Upper lobe of left lung (tissue), 6 donors: ENCODE data around the gene ZDHHC8. TPM values are rescaled to one million over a fixed set of nuclear protein-coding genes. Genes with fewer than 3 reads are reported as not detected.

Experiments used
- ATAC-seq, 2 donors: fragments of 200-7000 bp; cut with Tn5 transposase; one replicate each; pipeline ENCODE4 v1.9.1; 2022; ENCODE audit warnings: mild to moderate bottlenecking in 2 of 2, moderate library complexity in 2 of 2; ENCODE audit not compliant: low FRiP score in 2 of 2
- DNase-seq, 2 donors: peaks; one replicate each; pipeline ENCODE4 v3.0.0-alpha.2; 2019 to 2020
- H3K27ac ChIP-seq, 4 donors: fragments of 200-600 bp; sonication (generic); one replicate each; pipeline ENCODE4 v1.5.1; 2016 to 2019
- H3K27me3 ChIP-seq, 4 donors: fragments of 200-600 bp; sonication (generic); one replicate each; pipeline ENCODE4 v1.5.1; 2017 to 2019
- H3K36me3 ChIP-seq, 4 donors: fragments of 200-600 bp; sonication (generic); one replicate each; pipeline ENCODE4 v1.5.1; 2016 to 2019
- H3K4me1 ChIP-seq, 4 donors: fragments of 200-600 bp; sonication (generic); one replicate each; pipeline ENCODE4 v1.5.1; 2018 to 2019
- H3K4me3 ChIP-seq, 4 donors: fragments of 200-600 bp; sonication (generic); one replicate each; pipeline ENCODE4 v1.5.1; 2017 to 2019; ENCODE audit warnings: mild to moderate bottlenecking in 2 of 4, moderate library complexity in 1 of 4
- H3K9me3 ChIP-seq, 4 donors: fragments of 200-600 bp; sonication (generic); one replicate each; pipeline ENCODE4 v1.5.1; 2018 to 2019
- EP300 ChIP-seq, 4 donors: sonication (generic); formaldehyde crosslinking; IDR thresholded peaks; one replicate each; pipeline ENCODE4 v1.5.1; 2017; ENCODE audit warnings: antibody characterized with exemption in 4 of 4, control low read depth in 2 of 4
- POLR2A ChIP-seq, 4 donors: fragments of 450-650 bp; IDR thresholded peaks; one replicate each; pipeline ENCODE4 v1.5.1; 2016 to 2017; ENCODE audit warnings: antibody characterized with exemption in 4 of 4, mild to moderate bottlenecking in 2 of 4
- POLR2AphosphoS5 ChIP-seq, 2 donors: sonication (generic); formaldehyde crosslinking; IDR thresholded peaks; one replicate each; pipeline ENCODE4 v1.5.1; 2017; ENCODE audit warnings: antibody characterized with exemption in 2 of 2
- WGBS, 2 donors: methylation state at CpG; one replicate each; pipeline ENCODE4 v1.1.5; 2017 to 2018; 5-methylcytosine and 5-hydroxymethylcytosine counted together
- total RNA-seq, 6 donors: library from RNA; depleted of rRNA in 4 of 6; stranded (reverse); fragments of >200 nt in 4 of 6; gene quantifications; one replicate each; pipeline versions ENCODE4 v1.1.0 to v1.2.1, GENCODE V29; 2016 to 2021
- TF ChIP-seq, protein P1 (sequence below), 6 experiments: fragments of 450-650 bp in 4 of 6; fragments of 200-600 bp in 2 of 6; sonication (generic) in 2 of 6; IDR thresholded peaks; one replicate each; pipeline ENCODE4 v1.5.1; 2016 to 2019; ENCODE audit warnings: antibody characterized with exemption in 6 of 6
- donor health status: DM: no; HTN: no; CAD: no; lungs with moderate emphysema.
- donor health status: DM: no; HTN: yes; CAD: no; lungs with severe emphysema.

Gene ZDHHC8
- total RNA-seq, 6 donors from 2014 or later = 19.5 to 87.1 (median 63.9) TPM

DNA sequence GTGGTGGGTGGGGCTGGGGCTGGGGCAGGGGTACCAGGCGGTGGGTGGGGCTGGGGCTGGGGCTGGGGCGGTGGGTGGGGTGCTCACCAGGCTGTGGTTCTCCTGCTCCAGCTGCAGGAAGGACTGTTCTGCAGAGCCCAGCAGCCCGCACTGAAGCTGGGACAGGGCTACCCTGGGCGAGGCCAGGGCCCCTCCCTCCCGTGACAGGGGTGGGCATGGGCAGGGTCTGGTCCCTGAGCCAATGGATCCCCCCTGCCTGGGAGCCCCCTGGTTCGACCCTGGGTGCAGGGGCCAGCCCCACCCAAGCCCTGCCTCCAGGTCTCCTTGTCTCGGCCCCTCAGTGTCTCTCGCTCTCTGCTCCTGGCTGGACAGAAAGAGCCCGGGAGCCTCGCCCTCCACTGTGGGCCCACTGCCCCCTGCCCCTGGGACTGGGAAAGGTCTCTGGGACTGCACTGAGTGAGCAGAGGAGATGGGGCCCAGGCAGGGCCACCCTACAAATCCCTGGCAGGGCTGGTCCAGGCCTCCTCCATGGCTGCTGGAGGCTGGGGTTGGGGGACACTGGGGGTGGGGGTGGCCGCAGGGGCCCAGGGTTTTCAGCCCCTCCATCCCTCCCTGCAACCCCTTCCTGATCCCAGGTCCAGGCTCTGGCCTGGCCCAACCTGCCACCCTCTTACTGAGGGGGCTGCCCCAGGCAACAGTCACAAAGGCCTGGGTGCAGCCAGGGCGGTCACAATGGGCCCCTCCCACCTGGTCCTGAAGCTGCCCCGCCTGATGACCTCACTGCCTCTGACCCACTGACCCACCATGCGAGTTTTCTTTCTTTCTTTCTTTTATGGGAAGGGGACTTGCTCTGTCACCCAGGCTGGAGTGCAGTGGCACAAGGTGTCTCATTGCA is 19.0 kb downstream of the ZDHHC8 start, which contains the start of gene CCDC188:
TSS of gene CCDC188 (minus strand) at position 675 of the 895 bp plus-strand sequence. CDS start at position 606, 69 bp downstream.
- peaks cover 0 to 6% (median 0%) of the 10 kb centered on the region in 4 donors for H3K27me3 ChIP-seq
- no peak within 1 kb of the TSS for H3K4me3 ChIP-seq
- H3K4me1 ChIP-seq = peaks cover 0 to 9% (median 3%) of the 10 kb centered on the region in 4 donors
- H3K36me3 ChIP-seq = peaks cover 0 to 5% (median 1%) of the 10 kb centered on the region in 4 donors
- H3K27ac ChIP-seq = no peak within 1 kb of the TSS
- no peak for ATAC-seq
- H3K9me3 ChIP-seq = no peaks in the 10 kb centered on the region
- WGBS, 2 donors = 72 to 88% methylated on average over 3 to 10 of the region's 14 CpGs
- TF ChIP-seq EP300 (IDR thresholded peaks at IDR 0.05) (no peak), POLR2A (IDR thresholded peaks at IDR 0.05) (no peak), POLR2AphosphoS5 (IDR thresholded peaks at IDR 0.05) (no peak)
- TF ChIP-seq, protein P1, sequence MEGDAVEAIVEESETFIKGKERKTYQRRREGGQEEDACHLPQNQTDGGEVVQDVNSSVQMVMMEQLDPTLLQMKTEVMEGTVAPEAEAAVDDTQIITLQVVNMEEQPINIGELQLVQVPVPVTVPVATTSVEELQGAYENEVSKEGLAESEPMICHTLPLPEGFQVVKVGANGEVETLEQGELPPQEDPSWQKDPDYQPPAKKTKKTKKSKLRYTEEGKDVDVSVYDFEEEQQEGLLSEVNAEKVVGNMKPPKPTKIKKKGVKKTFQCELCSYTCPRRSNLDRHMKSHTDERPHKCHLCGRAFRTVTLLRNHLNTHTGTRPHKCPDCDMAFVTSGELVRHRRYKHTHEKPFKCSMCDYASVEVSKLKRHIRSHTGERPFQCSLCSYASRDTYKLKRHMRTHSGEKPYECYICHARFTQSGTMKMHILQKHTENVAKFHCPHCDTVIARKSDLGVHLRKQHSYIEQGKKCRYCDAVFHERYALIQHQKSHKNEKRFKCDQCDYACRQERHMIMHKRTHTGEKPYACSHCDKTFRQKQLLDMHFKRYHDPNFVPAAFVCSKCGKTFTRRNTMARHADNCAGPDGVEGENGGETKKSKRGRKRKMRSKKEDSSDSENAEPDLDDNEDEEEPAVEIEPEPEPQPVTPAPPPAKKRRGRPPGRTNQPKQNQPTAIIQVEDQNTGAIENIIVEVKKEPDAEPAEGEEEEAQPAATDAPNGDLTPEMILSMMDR (IDR thresholded peaks at IDR 0.05) = no peak
- peak in 1 of 2 donors; percentile 62 for DNase-seq

DNA sequence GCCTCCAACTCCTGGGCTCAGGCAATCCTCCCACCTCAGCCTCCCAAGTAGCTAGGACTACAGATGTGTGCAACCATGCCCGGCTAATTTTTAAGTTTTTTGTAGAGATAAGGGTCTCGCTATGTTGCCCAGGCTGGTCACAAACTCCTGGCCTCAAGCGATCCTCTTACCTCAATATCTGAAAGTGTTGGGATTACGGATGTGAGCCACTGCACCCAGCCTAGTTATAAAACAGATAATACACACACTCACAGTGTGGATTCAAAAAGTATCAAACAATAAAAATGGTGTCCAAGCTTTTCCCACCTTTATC is 19.6 kb downstream of the ZDHHC8 start:
- Histone ChIP-seq H3K4me1 (peaks cover 0 to 9% (median 4%) of the 10 kb centered on the region in 4 donors), H3K4me3 (no peak overlapping the region), H3K36me3 (no peaks in the 10 kb centered on the region), H3K9me3 (no peaks in the 10 kb centered on the region), H3K27me3 (peaks cover 0 to 6% (median 0%) of the 10 kb centered on the region in 4 donors), H3K27ac (no peak overlapping the region)
- WGBS, 2 donors = 87 to 95% methylated on average over 4 of the region's 4 CpGs
- DNase-seq (no peak), ATAC-seq (no peak)
- TF ChIP-seq EP300 (IDR thresholded peaks at IDR 0.05) = no peak
- TF ChIP-seq, protein P1 (IDR thresholded peaks at IDR 0.05) = no peak
- TF ChIP-seq POLR2AphosphoS5 (IDR thresholded peaks at IDR 0.05) = no peak
- TF ChIP-seq POLR2A (IDR thresholded peaks at IDR 0.05) = no peak

DNA sequence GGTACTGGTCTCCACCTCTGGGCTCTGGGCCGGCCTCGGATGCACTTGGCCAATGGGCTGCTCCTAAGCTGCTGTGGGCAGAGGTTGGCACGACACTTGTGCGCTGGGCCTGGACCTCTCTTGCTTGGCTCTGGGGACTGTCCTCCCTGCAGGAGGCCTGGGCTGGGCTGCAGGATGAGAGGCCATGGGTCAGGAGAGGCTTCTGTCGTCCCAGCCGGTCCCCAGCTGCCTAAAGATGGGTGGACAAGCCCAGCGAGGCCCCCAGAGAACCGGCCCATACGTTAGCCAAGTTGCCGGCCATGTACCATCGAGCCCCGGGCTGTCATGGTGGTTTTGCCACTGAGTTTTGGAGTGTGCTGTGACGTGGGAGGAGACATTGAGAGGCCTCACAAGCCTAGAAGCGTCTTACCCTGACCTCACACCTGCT is 20.9 kb downstream of the ZDHHC8 start:
- DNase-seq = peak in 1 of 2 donors; percentile 69
- 80 to 86% methylated on average over 1 to 12 of the region's 14 CpGs for WGBS, 2 donors
- Histone ChIP-seq H3K4me3 (no peak overlapping the region), H3K27me3 (peaks cover 0 to 6% (median 0%) of the 10 kb centered on the region in 4 donors), H3K36me3 (no peaks in the 10 kb centered on the region), H3K27ac (no peak overlapping the region), H3K4me1 (peaks cover 0 to 9% (median 5%) of the 10 kb centered on the region in 4 donors), H3K9me3 (no peaks in the 10 kb centered on the region)
- ATAC-seq = no peak
- TF ChIP-seq POLR2A (IDR thresholded peaks at IDR 0.05) (no peak), EP300 (IDR thresholded peaks at IDR 0.05) (no peak), POLR2AphosphoS5 (IDR thresholded peaks at IDR 0.05) (no peak)
- TF ChIP-seq, protein P1 (IDR thresholded peaks at IDR 0.05) = no peak

DNA sequence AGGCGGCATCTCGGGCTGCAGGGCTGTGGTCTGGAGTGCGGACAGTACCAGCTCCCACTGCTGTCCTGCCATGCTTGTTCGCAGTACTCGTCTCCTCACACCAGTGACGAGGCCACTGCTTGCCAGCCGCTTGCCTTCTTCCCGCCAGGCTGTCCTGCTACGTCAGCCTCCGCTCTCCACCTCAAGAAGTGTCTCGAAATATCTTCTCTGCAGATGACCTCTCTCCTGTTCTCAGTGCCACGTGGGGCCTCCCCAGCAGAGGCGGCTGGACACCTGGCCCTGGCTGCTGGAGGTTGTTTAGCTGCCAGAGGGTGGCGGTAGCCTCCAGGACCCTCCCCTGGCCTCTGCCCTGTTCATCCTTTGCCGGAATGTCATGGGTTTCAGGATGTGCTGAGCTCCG is 22.3 kb downstream of the ZDHHC8 start:
- WGBS, 2 donors = 73 to 80% methylated on average over 15 to 16 of the region's 16 CpGs
- no peak overlapping the region for H3K27ac ChIP-seq
- peak in 1 of 2 donors; percentile 41 for DNase-seq
- no peak for TF ChIP-seq EP300 (IDR thresholded peaks at IDR 0.05)
- TF ChIP-seq, protein P1 (IDR thresholded peaks at IDR 0.05) = no peak
- TF ChIP-seq POLR2AphosphoS5 (IDR thresholded peaks at IDR 0.05) = no peak
- no peak for TF ChIP-seq POLR2A (IDR thresholded peaks at IDR 0.05)
- no peak overlapping the region for H3K4me3 ChIP-seq
- peaks cover 0 to 6% (median 0%) of the 10 kb centered on the region in 4 donors for H3K27me3 ChIP-seq
- no peaks in the 10 kb centered on the region for H3K9me3 ChIP-seq
- no peaks in the 10 kb centered on the region for H3K36me3 ChIP-seq
- ATAC-seq = no peak
- peaks cover 0 to 9% (median 5%) of the 10 kb centered on the region in 4 donors for H3K4me1 ChIP-seq
